HT1080 (cell line): ENCODE data around the gene EPG5. TPM values are rescaled to one million over a fixed set of nuclear protein-coding genes. Genes with fewer than 3 reads are reported as not detected.
"Not testable (repeated sequence)": the region's sequence is repeated elsewhere in the genome, so short reads cannot be mapped to it uniquely, and the experiment has no call there.

Experiments used
- DNase-seq: peaks from one replicate; pipeline ENCODE4 v3.0.0-alpha.2; 2015; ENCODE audit warnings: low read depth
- total RNA-seq: library from RNA; depleted of rRNA; stranded (reverse); fragments of >200 nt; shearing (Covaris generic); gene quantifications from 2 replicates; pipeline ENCODE4 v1.2.3, GENCODE V29; 2014

The EPG5 gene
- total RNA-seq, 1 experiment from 2014 or later = 12.7 TPM

GRCh38 chr18:45871431-45872084, 95.6 kb downstream of the EPG5 start:
- DNase-seq = no peak

GRCh38 chr18:45870419-45870818, 96.7 kb downstream of the EPG5 start:
- DNase-seq = no peak

- no peak for DNase-seq
These were observed 101.7 kb downstream of the EPG5 start for GRCh38 chr18:45865466-45865865.

- DNase-seq = no peak
These were observed 103.0 kb downstream of the EPG5 start for GRCh38 chr18:45864081-45864480.

- no peak for DNase-seq
These were observed 103.7 kb downstream of the EPG5 start for GRCh38 chr18:45863469-45863868.

GRCh38 chr18:45861926-45862325, 105.2 kb downstream of the EPG5 start:
- DNase-seq = no peak

- no peak for DNase-seq
These were observed 106.2 kb downstream of the EPG5 start for GRCh38 chr18:45860971-45861370.

- DNase-seq = no peak
These were observed 106.6 kb downstream of the EPG5 start for GRCh38 chr18:45860492-45860891.

GRCh38 chr18:45859334-45859733, 107.8 kb downstream of the EPG5 start:
- DNase-seq = no peak

- DNase-seq = no peak
These were observed 110.6 kb downstream of the EPG5 start for GRCh38 chr18:45856531-45856930.

GRCh38 chr18:45854036-45854586, 113.0 kb downstream of the EPG5 start:
- no peak for DNase-seq

- no peak for DNase-seq
These were observed 114.5 kb downstream of the EPG5 start for GRCh38 chr18:45852631-45853030.

GRCh38 chr18:45851161-45851925, 115.8 kb downstream of the EPG5 start:
- no peak for DNase-seq

GRCh38 chr18:45850021-45850420, 117.1 kb downstream of the EPG5 start:
- no peak for DNase-seq

GRCh38 chr18:45849529-45849928, 117.6 kb downstream of the EPG5 start:
- DNase-seq = no peak

- DNase-seq = not testable (repeated sequence)
These were observed 118.5 kb downstream of the EPG5 start for GRCh38 chr18:45848643-45849042.

GRCh38 chr18:45847119-45847518, 120.0 kb downstream of the EPG5 start:
- DNase-seq = no peak

- no peak for DNase-seq
These were observed 121.7 kb downstream of the EPG5 start for GRCh38 chr18:45845410-45845809.

- DNase-seq = no peak
These were observed 122.2 kb downstream of the EPG5 start for GRCh38 chr18:45844938-45845337.

- DNase-seq = no peak
These were observed 124.1 kb downstream of the EPG5 start for GRCh38 chr18:45843019-45843418.

- no peak for DNase-seq
These were observed 125.2 kb downstream of the EPG5 start for GRCh38 chr18:45841765-45842442.
